Measurements from ENCODE around the gene CALCB.
"Not testable (repeated sequence)": the region's sequence is repeated elsewhere in the genome, so short reads cannot be mapped to it uniquely, and the experiment has no call there.

The CALCB gene, protein sequence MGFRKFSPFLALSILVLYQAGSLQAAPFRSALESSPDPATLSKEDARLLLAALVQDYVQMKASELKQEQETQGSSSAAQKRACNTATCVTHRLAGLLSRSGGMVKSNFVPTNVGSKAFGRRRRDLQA

DNA sequence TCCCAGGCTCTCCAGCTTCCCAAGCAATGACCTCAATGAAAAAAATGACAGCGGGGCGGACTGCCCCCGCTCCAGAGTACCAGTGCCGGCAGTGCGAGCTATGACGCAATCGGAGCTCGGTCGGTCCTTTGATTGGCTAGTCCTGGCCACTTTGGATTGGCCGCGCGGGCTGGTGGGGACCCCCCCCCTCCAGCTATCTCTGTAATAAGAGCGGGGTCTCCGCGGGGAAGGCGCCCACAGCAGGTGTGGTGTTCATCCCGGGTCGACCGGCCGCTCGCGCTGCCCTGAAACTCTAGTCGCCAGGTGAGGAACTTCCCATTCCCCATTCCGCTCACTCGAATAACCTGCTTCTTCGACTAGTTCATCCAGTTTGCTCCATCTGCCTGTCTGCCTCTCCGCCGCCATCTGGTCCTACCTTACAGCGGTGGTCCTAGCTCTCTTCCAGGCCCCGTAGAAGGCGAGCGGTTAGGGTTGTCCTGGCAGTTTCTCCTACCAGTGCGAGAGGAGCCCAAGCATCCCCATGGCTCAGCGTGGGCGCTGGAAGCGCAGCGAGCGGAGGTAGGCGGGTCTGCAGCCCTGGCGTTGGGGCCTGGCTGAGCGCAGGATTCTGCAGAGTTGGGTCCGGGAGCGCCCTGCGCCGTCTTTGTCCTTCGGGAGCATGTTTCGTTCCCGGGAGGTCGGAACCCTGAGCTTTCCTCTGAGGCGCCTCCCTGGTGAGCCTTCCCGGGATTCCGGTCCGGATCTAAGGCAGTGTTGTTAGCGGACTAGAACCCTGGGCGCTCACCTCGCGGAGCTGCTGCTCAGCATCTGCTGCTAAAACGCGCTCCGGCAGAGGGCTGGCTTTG, at the start of gene CALCB:
Gene CALCB (plus strand): TSS at position 233 of the 845 bp plus-strand sequence. CDS start 1,126 bp downstream, outside the sequence.
- Histone ChIP-seq H3K9ac (ENCODE audit: low read length) (no peak within 1 kb of the TSS), H3K4me1 (ENCODE audit: control insufficient read depth, insufficient read depth, low read length) (peaks cover 8% of the 10 kb centered on the region), H3K4me3 (ENCODE audit: low read length) (peak within 1 kb of the TSS; percentile 53), H3K27me3 (ENCODE audit: control insufficient read depth, insufficient read depth, low read length) (peaks cover 10% of the 10 kb centered on the region), H3K27ac (ENCODE audit: low read depth, low read length) (no peak within 1 kb of the TSS), H3K36me3 (ENCODE audit: control insufficient read depth, insufficient read depth, low read length) (no peaks in the 10 kb centered on the region)

DNA sequence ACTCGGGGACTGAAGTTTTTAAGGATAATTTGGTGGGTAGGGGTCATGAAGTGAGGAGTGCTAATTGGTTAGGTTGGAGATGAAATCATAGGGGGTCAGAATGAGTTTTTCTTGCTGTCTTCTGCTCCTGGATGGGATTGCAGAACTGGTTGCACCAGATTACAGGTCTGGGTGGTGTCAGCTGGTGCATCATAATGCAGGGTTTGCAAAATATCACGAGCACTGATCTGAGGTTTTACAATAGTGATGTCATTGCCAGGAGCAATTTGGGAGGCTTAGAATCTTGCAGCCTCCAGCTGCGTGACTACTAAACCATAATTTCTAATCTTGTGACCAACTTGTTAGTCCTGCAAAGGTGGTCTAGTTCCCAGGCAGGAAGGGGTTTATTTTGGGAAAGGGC, 46.4 kb upstream of the CALCB start:
- Histone ChIP-seq H3K4me3 (ENCODE audit: low read length) (no peak overlapping the region), H3K27me3 (ENCODE audit: control insufficient read depth, insufficient read depth, low read length) (no peaks in the 10 kb centered on the region), H3K9ac (ENCODE audit: low read length) (no peak overlapping the region), H3K27ac (ENCODE audit: low read depth, low read length) (no peak overlapping the region), H3K4me1 (ENCODE audit: control insufficient read depth, insufficient read depth, low read length) (no peaks in the 10 kb centered on the region), H3K36me3 (ENCODE audit: control insufficient read depth, insufficient read depth, low read length) (no peaks in the 10 kb centered on the region)

DNA sequence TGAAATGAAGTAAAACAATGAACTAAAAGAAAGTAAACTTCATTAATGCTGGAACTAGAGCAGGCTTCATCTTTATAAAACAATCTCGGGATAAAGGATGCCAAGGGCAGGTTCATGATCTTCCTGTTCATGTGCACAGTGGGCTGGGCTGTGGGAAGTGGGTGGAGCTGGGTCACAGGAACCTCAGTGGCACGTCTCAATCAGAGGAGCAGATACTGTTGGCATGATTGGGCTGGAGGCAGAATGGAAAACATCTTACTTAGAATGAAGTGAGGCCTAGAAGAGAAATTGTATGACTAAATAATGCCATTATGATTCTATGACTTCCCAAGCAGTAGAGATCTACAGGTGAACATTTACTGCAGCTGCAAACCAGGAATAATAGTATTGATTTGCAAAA, 45.4 kb upstream of the CALCB start:
- no peak overlapping the region for H3K9ac ChIP-seq (ENCODE audit: low read length)
- no peak overlapping the region for H3K27ac ChIP-seq (ENCODE audit: low read depth, low read length)
- no peaks in the 10 kb centered on the region for H3K27me3 ChIP-seq (ENCODE audit: control insufficient read depth, insufficient read depth, low read length)
- H3K36me3 ChIP-seq (ENCODE audit: control insufficient read depth, insufficient read depth, low read length): no peaks in the 10 kb centered on the region
- H3K4me1 ChIP-seq (ENCODE audit: control insufficient read depth, insufficient read depth, low read length): no peaks in the 10 kb centered on the region
- H3K4me3 ChIP-seq (ENCODE audit: low read length): no peak overlapping the region

DNA sequence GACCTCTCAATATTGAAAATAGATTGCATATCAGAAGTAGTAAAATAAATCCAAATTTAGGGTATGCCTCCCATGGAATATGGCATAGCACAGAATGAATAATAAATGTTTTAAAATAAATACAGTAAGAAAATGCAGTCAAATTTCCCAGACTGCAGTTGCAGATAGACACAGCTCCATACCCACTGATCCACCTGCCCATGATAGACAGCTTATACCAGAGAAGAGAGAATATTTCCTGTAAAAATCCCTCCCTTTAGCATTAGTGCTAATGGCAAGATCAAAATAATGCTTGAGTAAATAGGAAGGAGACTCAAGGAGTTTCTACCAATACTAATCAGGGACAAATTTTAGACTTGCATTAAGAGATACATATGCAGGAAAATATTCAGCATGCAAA, 45.0 kb upstream of the CALCB start:
- Histone ChIP-seq H3K36me3 (ENCODE audit: control insufficient read depth, insufficient read depth, low read length) (no peaks in the 10 kb centered on the region), H3K27me3 (ENCODE audit: control insufficient read depth, insufficient read depth, low read length) (no peaks in the 10 kb centered on the region), H3K4me1 (ENCODE audit: control insufficient read depth, insufficient read depth, low read length) (no peaks in the 10 kb centered on the region), H3K27ac (ENCODE audit: low read depth, low read length) (no peak overlapping the region), H3K4me3 (ENCODE audit: low read length) (no peak overlapping the region), H3K9ac (ENCODE audit: low read length) (no peak overlapping the region)

DNA sequence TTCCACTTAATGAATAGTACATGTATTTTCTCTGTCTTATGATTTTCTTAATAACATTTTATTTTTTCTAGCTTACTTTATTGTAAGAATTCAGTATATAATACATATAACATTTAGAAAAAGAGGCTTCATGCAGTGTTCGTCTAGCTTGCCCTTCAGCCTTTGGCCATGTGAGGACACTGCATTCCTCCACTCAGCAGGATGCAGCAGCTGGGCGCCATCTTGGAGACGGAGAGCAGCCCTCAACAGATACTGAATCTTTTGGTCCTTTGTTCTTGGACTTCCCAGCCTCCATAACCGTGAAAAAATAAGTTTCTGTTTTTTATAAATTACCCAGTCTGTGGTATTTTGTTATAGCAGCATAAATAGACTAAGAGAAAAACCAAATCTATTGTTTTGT, 41.4 kb upstream of the CALCB start:
- not testable (repeated sequence) for H3K36me3 ChIP-seq (ENCODE audit: control insufficient read depth, insufficient read depth, low read length); H3K27me3 ChIP-seq (ENCODE audit: control insufficient read depth, insufficient read depth, low read length); H3K4me1 ChIP-seq (ENCODE audit: control insufficient read depth, insufficient read depth, low read length); H3K27ac ChIP-seq (ENCODE audit: low read depth, low read length); H3K9ac ChIP-seq (ENCODE audit: low read length); H3K4me3 ChIP-seq (ENCODE audit: low read length)

DNA sequence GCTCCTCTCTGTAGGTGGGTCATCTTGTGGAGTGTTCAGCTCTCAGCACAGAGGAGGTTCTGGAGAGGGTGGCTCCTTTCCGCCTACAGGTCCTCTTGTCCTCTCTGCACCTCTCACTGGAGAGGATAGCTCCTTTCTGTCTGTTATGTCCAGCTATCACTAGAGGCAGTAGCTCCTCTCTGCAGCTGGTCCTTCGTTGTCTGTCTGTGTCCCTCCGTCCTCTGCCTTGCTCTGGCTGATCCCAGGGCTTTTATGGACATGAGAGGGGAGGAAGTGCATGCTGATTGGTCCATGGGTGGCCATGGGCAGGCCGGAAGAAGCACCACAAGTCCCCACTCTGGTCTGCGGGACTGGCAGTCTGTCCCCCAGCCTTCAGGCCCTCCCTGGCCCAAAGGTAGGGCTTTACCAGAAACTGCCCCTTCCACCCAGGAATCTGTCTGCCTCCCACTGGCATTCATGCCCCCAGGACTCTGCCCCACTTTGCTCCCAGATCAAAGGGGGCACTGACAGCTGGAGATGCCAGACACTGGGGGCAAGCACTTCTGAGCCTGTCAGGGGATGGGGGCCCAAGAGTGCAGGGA, 38.6 kb upstream of the CALCB start:
- H3K27me3 ChIP-seq (ENCODE audit: control insufficient read depth, insufficient read depth, low read length): no peaks in the 10 kb centered on the region
- H3K9ac ChIP-seq (ENCODE audit: low read length): no peak overlapping the region
- H3K36me3 ChIP-seq (ENCODE audit: control insufficient read depth, insufficient read depth, low read length): no peaks in the 10 kb centered on the region
- no peaks in the 10 kb centered on the region for H3K4me1 ChIP-seq (ENCODE audit: control insufficient read depth, insufficient read depth, low read length)
- no peak overlapping the region for H3K4me3 ChIP-seq (ENCODE audit: low read length)
- H3K27ac ChIP-seq (ENCODE audit: low read depth, low read length): no peak overlapping the region

DNA sequence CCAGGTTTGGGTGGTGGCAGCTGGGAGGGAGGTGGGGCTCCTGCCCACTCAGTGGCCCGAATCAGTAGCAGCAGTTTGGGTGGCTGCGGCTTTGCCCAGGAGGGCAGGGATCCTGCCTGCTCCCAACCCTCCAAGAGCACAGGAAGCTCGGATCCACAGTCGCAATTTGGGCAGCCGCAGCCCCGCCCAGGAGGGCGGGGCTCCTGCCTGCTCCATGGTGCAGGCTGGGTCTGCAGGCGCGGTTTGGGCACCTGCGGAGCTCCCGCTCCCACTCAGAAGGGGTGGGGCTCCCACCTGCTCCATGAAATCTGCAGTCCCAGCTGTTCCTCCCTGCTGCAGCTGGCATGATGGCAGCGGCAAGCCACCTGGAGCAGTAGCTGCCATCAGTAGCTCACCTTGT, 38.1 kb upstream of the CALCB start:
- Histone ChIP-seq H3K9ac (ENCODE audit: low read length) (no peak overlapping the region), H3K4me1 (ENCODE audit: control insufficient read depth, insufficient read depth, low read length) (no peaks in the 10 kb centered on the region), H3K27ac (ENCODE audit: low read depth, low read length) (no peak overlapping the region), H3K27me3 (ENCODE audit: control insufficient read depth, insufficient read depth, low read length) (no peaks in the 10 kb centered on the region), H3K36me3 (ENCODE audit: control insufficient read depth, insufficient read depth, low read length) (no peaks in the 10 kb centered on the region), H3K4me3 (ENCODE audit: low read length) (no peak overlapping the region)

DNA sequence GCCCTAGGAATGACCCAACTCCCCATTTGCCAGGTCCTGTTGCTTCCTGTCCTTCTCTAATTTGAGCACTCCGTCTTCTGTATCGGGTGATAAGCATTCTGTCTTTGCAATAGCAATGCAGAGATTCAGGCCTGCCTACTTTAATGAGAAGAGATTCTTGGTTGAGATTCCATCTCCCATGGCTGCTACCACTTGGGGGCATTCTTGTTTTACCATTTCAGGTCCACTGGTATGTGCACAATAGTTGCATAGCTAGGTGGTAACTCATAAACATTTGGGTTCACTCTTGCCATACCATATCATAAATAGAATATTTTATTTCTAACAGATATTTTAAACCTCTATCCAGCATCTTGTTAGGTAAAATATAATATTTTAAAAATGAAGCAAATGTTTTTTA, 34.4 kb upstream of the CALCB start:
- H3K4me1 ChIP-seq (ENCODE audit: control insufficient read depth, insufficient read depth, low read length): no peaks in the 10 kb centered on the region
- H3K36me3 ChIP-seq (ENCODE audit: control insufficient read depth, insufficient read depth, low read length): no peaks in the 10 kb centered on the region
- H3K4me3 ChIP-seq (ENCODE audit: low read length): no peak overlapping the region
- no peaks in the 10 kb centered on the region for H3K27me3 ChIP-seq (ENCODE audit: control insufficient read depth, insufficient read depth, low read length)
- no peak overlapping the region for H3K27ac ChIP-seq (ENCODE audit: low read depth, low read length)
- no peak overlapping the region for H3K9ac ChIP-seq (ENCODE audit: low read length)

DNA sequence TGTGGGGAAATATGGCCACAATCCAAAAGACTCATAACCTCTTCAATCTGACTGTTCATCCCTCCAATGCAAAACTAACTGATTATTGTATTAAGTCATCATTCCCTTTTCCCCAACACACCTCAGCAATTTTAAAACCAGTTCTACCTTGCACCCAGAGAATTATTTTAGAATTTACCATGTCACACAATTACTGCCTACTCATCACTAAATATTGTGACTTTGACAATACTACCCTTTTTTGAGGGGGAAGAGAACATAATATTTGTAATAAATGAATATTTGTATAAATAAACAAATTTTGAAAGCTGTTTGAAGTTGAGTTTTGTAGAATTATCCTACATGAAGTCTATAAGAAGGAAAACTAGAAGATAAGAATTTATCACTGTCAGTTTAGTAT, 28.2 kb upstream of the CALCB start:
- Histone ChIP-seq H3K4me1 (ENCODE audit: control insufficient read depth, insufficient read depth, low read length) (no peaks in the 10 kb centered on the region), H3K4me3 (ENCODE audit: low read length) (no peak overlapping the region), H3K27ac (ENCODE audit: low read depth, low read length) (no peak overlapping the region), H3K36me3 (ENCODE audit: control insufficient read depth, insufficient read depth, low read length) (no peaks in the 10 kb centered on the region), H3K9ac (ENCODE audit: low read length) (no peak overlapping the region), H3K27me3 (ENCODE audit: control insufficient read depth, insufficient read depth, low read length) (no peaks in the 10 kb centered on the region)

DNA sequence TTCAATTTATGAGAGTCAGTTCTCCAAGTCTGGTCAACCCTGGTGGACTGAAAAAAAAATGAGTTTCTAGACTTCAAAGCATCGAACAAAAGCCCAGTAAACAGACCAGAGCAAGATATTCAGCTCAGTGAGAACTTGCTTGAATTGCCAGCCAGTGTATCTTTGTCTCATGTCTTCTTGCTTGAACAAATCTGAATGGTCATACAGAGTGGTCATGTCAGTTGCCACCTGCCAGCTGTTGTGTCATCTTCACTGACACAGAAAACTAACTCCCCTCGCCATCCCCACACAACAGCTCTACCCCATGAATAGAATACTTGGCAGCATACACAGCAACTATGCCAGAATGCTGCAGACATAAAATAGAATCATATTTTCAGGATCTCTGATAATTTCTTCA, 27.5 kb upstream of the CALCB start:
- Histone ChIP-seq H3K4me1 (ENCODE audit: control insufficient read depth, insufficient read depth, low read length) (no peaks in the 10 kb centered on the region), H3K27ac (ENCODE audit: low read depth, low read length) (no peak overlapping the region), H3K4me3 (ENCODE audit: low read length) (no peak overlapping the region), H3K9ac (ENCODE audit: low read length) (no peak overlapping the region), H3K27me3 (ENCODE audit: control insufficient read depth, insufficient read depth, low read length) (no peaks in the 10 kb centered on the region), H3K36me3 (ENCODE audit: control insufficient read depth, insufficient read depth, low read length) (no peaks in the 10 kb centered on the region)

DNA sequence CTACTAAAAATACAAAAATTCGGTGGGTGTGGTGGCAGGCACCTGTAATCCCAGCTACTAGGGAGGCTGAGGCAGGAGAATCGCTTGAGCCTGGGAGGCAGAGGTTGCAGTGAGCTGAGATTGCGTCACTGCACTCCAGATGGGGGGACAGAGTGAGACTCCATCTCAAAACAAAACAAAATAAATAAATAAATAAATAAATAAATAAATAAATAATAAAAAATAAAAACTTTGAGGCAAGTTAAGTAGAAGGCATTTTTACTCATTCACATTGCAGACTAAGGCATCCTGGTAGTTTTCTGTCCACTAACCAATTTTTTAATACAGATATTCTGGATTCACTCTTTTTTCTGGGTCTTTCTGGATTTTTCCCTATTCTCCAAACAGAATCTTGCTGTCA, 26.7 kb upstream of the CALCB start:
- not testable (repeated sequence) for H3K4me1 ChIP-seq (ENCODE audit: control insufficient read depth, insufficient read depth, low read length); H3K4me3 ChIP-seq (ENCODE audit: low read length); H3K27ac ChIP-seq (ENCODE audit: low read depth, low read length); H3K9ac ChIP-seq (ENCODE audit: low read length); H3K36me3 ChIP-seq (ENCODE audit: control insufficient read depth, insufficient read depth, low read length); H3K27me3 ChIP-seq (ENCODE audit: control insufficient read depth, insufficient read depth, low read length)

DNA sequence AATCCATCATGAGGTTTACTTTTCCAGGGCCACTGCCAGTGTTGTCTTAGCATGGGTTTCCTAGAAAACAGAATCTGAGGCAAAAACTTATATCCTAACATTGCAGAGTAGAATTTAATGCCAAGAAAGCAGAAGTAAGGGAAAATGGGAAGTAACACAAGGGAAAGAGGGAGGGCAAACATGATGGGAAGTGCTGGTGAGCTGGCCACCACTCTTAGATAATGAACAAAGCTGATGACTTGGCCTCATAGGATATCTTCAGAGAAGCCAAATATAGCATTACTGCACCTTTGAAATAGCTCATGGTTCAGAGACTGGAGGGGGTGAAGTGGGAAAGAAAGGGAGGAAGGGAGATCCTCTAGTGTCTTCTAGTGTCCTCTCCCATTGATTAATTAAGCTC, 24.8 kb upstream of the CALCB start:
- Histone ChIP-seq H3K36me3 (ENCODE audit: control insufficient read depth, insufficient read depth, low read length) (no peaks in the 10 kb centered on the region), H3K4me3 (ENCODE audit: low read length) (no peak overlapping the region), H3K27me3 (ENCODE audit: control insufficient read depth, insufficient read depth, low read length) (no peaks in the 10 kb centered on the region), H3K4me1 (ENCODE audit: control insufficient read depth, insufficient read depth, low read length) (no peaks in the 10 kb centered on the region), H3K9ac (ENCODE audit: low read length) (no peak overlapping the region), H3K27ac (ENCODE audit: low read depth, low read length) (no peak overlapping the region)

DNA sequence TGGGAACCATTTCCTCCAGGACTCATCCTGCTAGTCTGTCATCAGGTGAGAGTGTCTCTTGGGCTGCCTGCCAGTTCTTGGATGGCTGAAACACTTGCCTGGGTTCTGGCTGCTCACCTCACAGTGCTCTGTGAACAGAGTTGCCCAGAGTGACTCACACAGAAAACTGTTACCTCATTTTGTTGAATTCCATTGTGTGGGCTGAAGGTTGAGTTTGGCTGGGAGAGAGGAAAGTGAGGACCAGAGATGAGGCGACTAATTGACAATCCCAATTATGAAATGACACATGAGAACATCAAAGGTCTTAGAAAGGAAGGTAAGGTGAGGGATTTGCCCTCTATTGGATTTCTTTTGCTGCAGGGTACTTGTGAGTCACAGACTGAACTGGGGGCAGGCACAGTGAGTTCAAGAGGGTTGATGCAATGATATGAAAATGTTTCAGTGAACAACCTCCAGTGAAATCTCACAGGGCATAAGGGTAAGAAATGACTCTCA, 20.2 kb upstream of the CALCB start:
- Histone ChIP-seq H3K9ac (ENCODE audit: low read length) (no peak overlapping the region), H3K4me3 (ENCODE audit: low read length) (no peak overlapping the region)

More for the DNA sequence above, 20.2 kb upstream of the CALCB start:
- H3K27me3 ChIP-seq (ENCODE audit: control insufficient read depth, insufficient read depth, low read length): no peaks in the 10 kb centered on the region
- H3K4me1 ChIP-seq (ENCODE audit: control insufficient read depth, insufficient read depth, low read length): no peaks in the 10 kb centered on the region
- no peak overlapping the region for H3K27ac ChIP-seq (ENCODE audit: low read depth, low read length)
- H3K36me3 ChIP-seq (ENCODE audit: control insufficient read depth, insufficient read depth, low read length): no peaks in the 10 kb centered on the region

Measured in rectal smooth muscle tissue (tissue), 1 donor.